CD14-positive monocyte (primary cell): ENCODE results near the gene CAST. TPM values are rescaled to one million over a fixed set of nuclear protein-coding genes. Genes with fewer than 3 reads are reported as not detected.

Source experiments
- DNase-seq, 3 donors: peaks; one replicate each; pipeline ENCODE4 v3.0.0-alpha.2; 2011 to 2022
- H2AFZ ChIP-seq: 2 replicates; pipeline ENCODE4 v1.6.0; 2012; ENCODE audit warnings: mild to moderate bottlenecking, low read depth, low read length, inconsistent platforms; ENCODE audit not compliant: insufficient read depth, poor library complexity, severe bottlenecking
- H3K27ac ChIP-seq, 2 donors: 1 replicate in 1 of 2; 2 replicates in 1 of 2; pipeline ENCODE4 v1.5.1; 2012 to 2013; ENCODE audit warnings: low read length in 2 of 2, control low read depth in 1 of 2, inconsistent platforms in 1 of 2, low read depth in 1 of 2, mild to moderate bottlenecking in 1 of 2
- H3K27me3 ChIP-seq, 2 donors: one replicate each; pipeline versions ENCODE4 v1.6.0 to v1.6.1; 2011 to 2013; ENCODE audit warnings: low read length in 2 of 2; ENCODE audit not compliant: control insufficient read depth in 2 of 2, insufficient read depth in 2 of 2
- H3K36me3 ChIP-seq, 2 donors: replicated peaks in 1 of 2; 1 replicate in 1 of 2; 2 replicates in 1 of 2; pipeline versions ENCODE4 v1.5.1 to v1.6.1; 2012 to 2013; ENCODE audit warnings: low read length in 2 of 2, control low read depth in 1 of 2, inconsistent platforms in 1 of 2, mild to moderate bottlenecking in 1 of 2; ENCODE audit not compliant: insufficient read depth in 2 of 2, control insufficient read depth in 1 of 2
- H3K4me1 ChIP-seq, 2 donors: 1 replicate in 1 of 2; 2 replicates in 1 of 2; pipeline versions ENCODE4 v1.5.1 to v1.6.1; 2012 to 2013; ENCODE audit warnings: low read length in 2 of 2, control low read depth in 1 of 2, inconsistent platforms in 1 of 2, mild to moderate bottlenecking in 1 of 2, moderate library complexity in 1 of 2; ENCODE audit not compliant: insufficient read depth in 2 of 2, control insufficient read depth in 1 of 2
- H3K4me2 ChIP-seq: replicated peaks from 2 replicates; pipeline ENCODE3; 2012; ENCODE audit warnings: low read length, moderate library complexity, mild to moderate bottlenecking; ENCODE audit not compliant: poor library complexity, severe bottlenecking; ENCODE audit errors: extremely low read depth
- H3K4me3 ChIP-seq, 3 experiments: fragments of 200-600 bp in 1 of 3; sonication (generic) in 1 of 3; replicated peaks in 1 of 3; 1 replicate in 2 of 3; 2 replicates in 1 of 3; pipeline ENCODE4 v1.5.1; 2011 to 2013; ENCODE audit warnings: low read length in 3 of 3, mild to moderate bottlenecking in 3 of 3, control low read depth in 2 of 3, low read depth in 2 of 3, inconsistent platforms in 1 of 3, moderate library complexity in 1 of 3
- H3K79me2 ChIP-seq: 2 replicates; pipeline ENCODE4 v1.6.0; 2012; ENCODE audit warnings: mild to moderate bottlenecking, control low read depth, inconsistent platforms, low read length, moderate library complexity; ENCODE audit not compliant: insufficient read depth
- H3K9ac ChIP-seq: 2 replicates; pipeline ENCODE4 v1.6.0; 2017; ENCODE audit warnings: low read length, mild to moderate bottlenecking; ENCODE audit not compliant: insufficient read depth, poor library complexity, severe bottlenecking
- H3K9me3 ChIP-seq, 2 donors: replicated peaks in 1 of 2; 1 replicate in 1 of 2; 2 replicates in 1 of 2; pipeline versions ENCODE4 v1.5.1 to v1.6.1; 2012 to 2013; ENCODE audit warnings: low read length in 2 of 2, control low read depth in 1 of 2; ENCODE audit not compliant: control insufficient read depth in 1 of 2, insufficient read depth in 1 of 2
- H4K20me1 ChIP-seq: 2 replicates; pipeline ENCODE4 v1.6.0; 2012; ENCODE audit warnings: mild to moderate bottlenecking, low read length, control low read depth, moderate library complexity; ENCODE audit not compliant: insufficient read depth
- H3K27ac Mint-ChIP-seq, 7 donors: one replicate each; pipeline ENCODE4 v1.8.0; 2020; ENCODE audit warnings: mild to moderate bottlenecking in 7 of 7, mixed read lengths in 7 of 7, moderate library complexity in 6 of 7, inconsistent platforms in 2 of 7
- H3K27me3 Mint-ChIP-seq, 3 donors: one replicate each; pipeline ENCODE4 v1.8.0; 2021 to 2022; ENCODE audit warnings: low read depth in 3 of 3, mild to moderate bottlenecking in 3 of 3, mixed read lengths in 3 of 3, moderate library complexity in 3 of 3, inconsistent platforms in 1 of 3
- H3K36me3 Mint-ChIP-seq, 2 donors: one replicate each; pipeline ENCODE4 v1.8.0; 2020; ENCODE audit warnings: mixed read lengths in 2 of 2, inconsistent platforms in 1 of 2, mild to moderate bottlenecking in 1 of 2
- H3K4me1 Mint-ChIP-seq: one replicate; pipeline ENCODE4 v1.8.0; 2020; ENCODE audit warnings: mild to moderate bottlenecking, mixed read lengths
- H3K4me3 Mint-ChIP-seq, 2 donors: one replicate each; pipeline ENCODE4 v1.8.0; 2020; ENCODE audit warnings: mild to moderate bottlenecking in 2 of 2, mixed read lengths in 2 of 2, moderate library complexity in 1 of 2
- H3K9me3 Mint-ChIP-seq, 7 donors: one replicate each; pipeline ENCODE4 v1.8.0; 2020 to 2022; ENCODE audit warnings: mixed read lengths in 7 of 7, mild to moderate bottlenecking in 6 of 7, moderate library complexity in 6 of 7, inconsistent platforms in 2 of 7
- WGBS: methylation state at CpG from one replicate; pipeline ENCODE4 v1.1.5; 2013; ENCODE audit warnings: missing lambda C conversion rate; ENCODE audit not compliant: insufficient coverage; 5-methylcytosine and 5-hydroxymethylcytosine counted together
- intact Hi-C, 2 donors: fragments of 100-400 bp; cut with micrococcal nuclease; formaldehyde crosslinking; loops; one replicate each; pipeline versions ENCODE4 v1.15.0 to v1.15.1; 2023
- polyA plus RNA-seq, 3 donors: library from polyadenylated mRNA; depleted of rRNA in 1 of 3; unstranded in 2 of 3; stranded (reverse) in 1 of 3; fragments of 300-500 nt in 2 of 3; fragments of >200 nt in 1 of 3; fragmentation: Illumina TruSeq in 2 of 3; gene quantifications; 1 replicate in 2 of 3; 2 replicates in 1 of 3; pipeline ENCODE4 v1.2.3, GENCODE V29; 2012 to 2021
- TF ChIP-seq, protein P1 (sequence below): fragments of 200-600 bp; IDR thresholded peaks from one replicate; pipeline ENCODE4 v1.8.0; 2022; ENCODE audit warnings: antibody characterized with exemption, mild to moderate bottlenecking

CAST gene
- polyA plus RNA-seq, 3 donors = 49.6 to 125 (median 76.8) TPM

DNA sequence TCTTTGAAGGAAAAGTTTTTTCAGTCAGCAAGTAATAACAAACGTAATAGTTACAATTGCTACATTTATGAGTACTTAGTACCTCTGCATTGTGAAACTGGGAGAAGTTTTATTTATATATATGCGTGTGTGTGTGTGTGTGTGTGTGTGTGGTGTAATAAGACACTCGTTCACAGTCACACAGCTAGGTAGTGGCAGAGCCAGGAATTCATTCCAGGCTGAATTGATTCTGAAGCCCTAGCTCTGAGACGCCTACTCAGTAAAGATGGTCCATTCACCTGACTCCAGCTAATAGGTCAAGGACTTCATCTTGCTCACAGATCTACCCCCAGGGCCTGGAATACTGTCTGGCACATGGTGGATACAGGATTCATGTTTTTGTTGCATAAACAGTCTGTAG lies 13.6 kb upstream of the CAST start:
- Mint-ChIP-seq H3K27ac (peak overlapping the region; percentile 35 to 97 (median 86)), H3K36me3 (no peaks in the 10 kb centered on the region), H3K4me3 (no peak overlapping the region), H3K4me1 (peaks cover 57% of the 10 kb centered on the region), H3K27me3 (no peaks in the 10 kb centered on the region), H3K9me3 (no peaks in the 10 kb centered on the region)
- Histone ChIP-seq H3K9me3 (no peaks in the 10 kb centered on the region), H3K27ac (peak overlapping the region in 1 of 2 donors; percentile 75), H3K36me3 (no peaks in the 10 kb centered on the region), H4K20me1 (no peaks in the 10 kb centered on the region), H3K4me2 (no peak overlapping the region), H3K79me2 (no peaks in the 10 kb centered on the region), H3K4me3 (no peak overlapping the region), H3K9ac (no peak overlapping the region), H3K4me1 (peaks cover 48 to 66% of the 10 kb centered on the region in 2 donors), H2AFZ (no peak overlapping the region), H3K27me3 (no peaks in the 10 kb centered on the region)
- peak; percentile 35 to 77 (median 73) for DNase-seq
- 27% methylated on average over 3 of the region's 4 CpGs for WGBS
- TF ChIP-seq, protein P1, sequence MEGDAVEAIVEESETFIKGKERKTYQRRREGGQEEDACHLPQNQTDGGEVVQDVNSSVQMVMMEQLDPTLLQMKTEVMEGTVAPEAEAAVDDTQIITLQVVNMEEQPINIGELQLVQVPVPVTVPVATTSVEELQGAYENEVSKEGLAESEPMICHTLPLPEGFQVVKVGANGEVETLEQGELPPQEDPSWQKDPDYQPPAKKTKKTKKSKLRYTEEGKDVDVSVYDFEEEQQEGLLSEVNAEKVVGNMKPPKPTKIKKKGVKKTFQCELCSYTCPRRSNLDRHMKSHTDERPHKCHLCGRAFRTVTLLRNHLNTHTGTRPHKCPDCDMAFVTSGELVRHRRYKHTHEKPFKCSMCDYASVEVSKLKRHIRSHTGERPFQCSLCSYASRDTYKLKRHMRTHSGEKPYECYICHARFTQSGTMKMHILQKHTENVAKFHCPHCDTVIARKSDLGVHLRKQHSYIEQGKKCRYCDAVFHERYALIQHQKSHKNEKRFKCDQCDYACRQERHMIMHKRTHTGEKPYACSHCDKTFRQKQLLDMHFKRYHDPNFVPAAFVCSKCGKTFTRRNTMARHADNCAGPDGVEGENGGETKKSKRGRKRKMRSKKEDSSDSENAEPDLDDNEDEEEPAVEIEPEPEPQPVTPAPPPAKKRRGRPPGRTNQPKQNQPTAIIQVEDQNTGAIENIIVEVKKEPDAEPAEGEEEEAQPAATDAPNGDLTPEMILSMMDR = no peak
- intact Hi-C loops = no loop called here

DNA sequence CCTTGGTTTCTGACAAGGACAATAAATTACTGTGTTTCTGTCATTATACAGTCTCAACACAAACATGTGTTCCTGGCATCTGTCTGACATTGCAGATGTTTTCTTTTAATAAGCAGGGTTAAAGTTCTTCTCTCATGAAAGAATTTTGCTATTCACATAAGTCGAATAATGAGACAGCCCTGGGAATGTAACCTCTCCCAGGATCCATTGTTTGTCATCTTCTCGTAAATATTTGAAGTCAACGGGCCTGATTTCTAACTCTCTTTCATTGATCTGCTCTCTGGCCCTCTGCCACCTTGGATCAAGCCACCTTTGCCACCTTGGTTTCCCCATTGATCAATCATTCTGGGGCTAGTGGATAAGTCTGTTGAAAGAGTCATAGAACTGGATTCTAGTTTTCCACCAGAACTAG lies 12.9 kb upstream of the CAST start:
- Histone ChIP-seq H3K4me1 (peaks cover 52 to 73% of the 10 kb centered on the region in 2 donors), H3K9ac (no peak overlapping the region), H3K4me3 (peak overlapping the region in 1 of 3 experiments; percentile 16), H3K36me3 (no peaks in the 10 kb centered on the region), H3K27ac (peak overlapping the region; percentile 22 to 75), H3K79me2 (no peaks in the 10 kb centered on the region), H3K27me3 (no peaks in the 10 kb centered on the region), H3K9me3 (no peaks in the 10 kb centered on the region), H2AFZ (no peak overlapping the region), H4K20me1 (no peaks in the 10 kb centered on the region), H3K4me2 (peak overlapping the region; percentile 21)
- no peaks in the 10 kb centered on the region for H3K36me3 Mint-ChIP-seq
- intact Hi-C loops = no loop called here
- peaks cover 64% of the 10 kb centered on the region for H3K4me1 Mint-ChIP-seq
- peak overlapping the region in 1 of 2 donors; percentile 61 for H3K4me3 Mint-ChIP-seq
- peak overlapping the region; percentile 83 to 97 (median 90) for H3K27ac Mint-ChIP-seq
- TF ChIP-seq, protein P1 = no peak
- H3K27me3 Mint-ChIP-seq = peaks cover 0 to 4% (median 0%) of the 10 kb centered on the region in 3 donors
- DNase-seq = no peak
- 100% methylated on average over 3 of the region's 3 CpGs for WGBS
- peaks cover 0 to 2% (median 0%) of the 10 kb centered on the region in 7 donors for H3K9me3 Mint-ChIP-seq
